Activated naive CD8-positive, alpha-beta T cell treated with anti-CD3 and anti-CD28 coated beads, Interleukin-2, amount 10 ng/mL, durations not matched to agents 7 days and 5 days (primary cell): ENCODE results near the gene ZNF14. TPM values are rescaled to one million over a fixed set of nuclear protein-coding genes. Genes with fewer than 3 reads are reported as not detected.
A peak's percentile ranks its signal among the peaks of the same experiment; 100 is the strongest.
"Not testable (repeated sequence)": the region's sequence is repeated elsewhere in the genome, so short reads cannot be mapped to it uniquely, and the experiment has no call there.

Experiments used
- ATAC-seq: fragments of 150-1000 bp; cut with Tn5 transposase; one replicate; pipeline ENCODE4 v1.10.0; 2021; ENCODE audit warnings: low read depth, moderate library complexity
- POLR2A ChIA-PET: fragments of 350-600 bp; sonication (Branson Sonifier 250); formaldehyde crosslinking; loops from one replicate; lab custom pipeline; 2021; ENCODE audit warnings: antibody characterized with exemption; lab: Charles Lee
- DNase-seq: peaks from one replicate; pipeline ENCODE4 v3.0.0; 2021
- H3K27ac Mint-ChIP-seq: one replicate; pipeline ENCODE4 v1.8.0; 2022; ENCODE audit warnings: mild to moderate bottlenecking, mixed read lengths
- H3K27me3 Mint-ChIP-seq: one replicate; pipeline ENCODE4 v1.8.0; 2022; ENCODE audit warnings: mild to moderate bottlenecking, moderate library complexity, mixed read lengths
- H3K36me3 Mint-ChIP-seq: one replicate; pipeline ENCODE4 v1.8.0; 2021; ENCODE audit warnings: mild to moderate bottlenecking, mixed read lengths
- H3K4me1 Mint-ChIP-seq: one replicate; pipeline ENCODE4 v1.8.0; 2021; ENCODE audit warnings: mixed read lengths
- H3K4me3 Mint-ChIP-seq: one replicate; pipeline ENCODE4 v1.8.0; 2022; ENCODE audit warnings: mild to moderate bottlenecking, moderate library complexity, mixed read lengths
- H3K9me3 Mint-ChIP-seq: one replicate; pipeline ENCODE4 v1.8.0; 2021; ENCODE audit warnings: mixed read lengths
- total RNA-seq, 2 experiments: library from RNA; stranded (reverse); gene quantifications; one replicate each; pipeline ENCODE4 v1.2.3, GENCODE V29; 2021

The ZNF14 gene
- total RNA-seq, 2 experiments from 2014 or later = 13.7 to 16.9 TPM

- ATAC-seq (no peak), DNase-seq (no peak)
- Mint-ChIP-seq H3K9me3 (peaks cover 19% of the 10 kb centered on the region), H3K4me1 (no peaks in the 10 kb centered on the region), H3K27ac (no peak overlapping the region), H3K27me3 (no peaks in the 10 kb centered on the region), H3K36me3 (peaks cover 16% of the 10 kb centered on the region), H3K4me3 (no peak overlapping the region)
- POLR2A ChIA-PET = no interaction called here
Measured at GRCh38 chr19:19696386-19696785, 36.5 kb downstream of the ZNF14 start.

- POLR2A ChIA-PET = no interaction called here
- H3K27me3 Mint-ChIP-seq = no peaks in the 10 kb centered on the region
- ATAC-seq (no peak), DNase-seq (no peak)
- H3K9me3 Mint-ChIP-seq = peaks cover 10% of the 10 kb centered on the region
- no peak overlapping the region for H3K4me3 Mint-ChIP-seq
- no peaks in the 10 kb centered on the region for H3K4me1 Mint-ChIP-seq
- peaks cover 29% of the 10 kb centered on the region for H3K36me3 Mint-ChIP-seq
- H3K27ac Mint-ChIP-seq = no peak overlapping the region
Measured at GRCh38 chr19:19691683-19692082, 41.2 kb downstream of the ZNF14 start.

- not testable (repeated sequence) for H3K4me1 Mint-ChIP-seq, H3K9me3 Mint-ChIP-seq, H3K27ac Mint-ChIP-seq, DNase-seq, ATAC-seq, H3K4me3 Mint-ChIP-seq, H3K27me3 Mint-ChIP-seq
- POLR2A ChIA-PET = interaction anchor here (0.7 to 0.8 kb wide), 2 partner anchors 20 to 132 kb away, joined by 4 to 5 read pairs; partner anchors contain the start of genes ZNF101 and ZNF506
- H3K36me3 Mint-ChIP-seq = peaks cover 44% of the 10 kb centered on the region
Measured at GRCh38 chr19:19689023-19689422, 43.9 kb downstream of the ZNF14 start.

GRCh38 chr19:19687090-19687489 is 45.8 kb downstream of the ZNF14 start:
- Mint-ChIP-seq H3K4me1 (no peaks in the 10 kb centered on the region), H3K36me3 (peaks cover 56% of the 10 kb centered on the region), H3K27me3 (no peaks in the 10 kb centered on the region), H3K4me3 (no peak overlapping the region), H3K9me3 (peaks cover 18% of the 10 kb centered on the region), H3K27ac (no peak overlapping the region)
- DNase-seq = no peak
- ATAC-seq = peak; percentile 40
- POLR2A ChIA-PET = interaction anchor here (2.9 kb wide), 1 partner anchor 18 kb away, joined by 15 read pairs; the partner anchor contains the start of gene ZNF101

GRCh38 chr19:19686580-19686979 is 46.3 kb downstream of the ZNF14 start:
- Mint-ChIP-seq H3K27ac (no peak overlapping the region), H3K4me3 (no peak overlapping the region), H3K4me1 (no peaks in the 10 kb centered on the region), H3K36me3 (peaks cover 59% of the 10 kb centered on the region), H3K27me3 (no peaks in the 10 kb centered on the region), H3K9me3 (peaks cover 18% of the 10 kb centered on the region)
- no peak for DNase-seq
- POLR2A ChIA-PET = interaction anchor here (1.0 to 2.9 kb wide), 3 partner anchors 10 to 25 kb away, joined by 3 to 15 read pairs (median 8); partner anchors contain the start of gene ZNF101
- ATAC-seq = no peak

- not testable (repeated sequence) for ATAC-seq, H3K27ac Mint-ChIP-seq, DNase-seq, H3K4me1 Mint-ChIP-seq, H3K27me3 Mint-ChIP-seq, H3K4me3 Mint-ChIP-seq
- Mint-ChIP-seq H3K9me3 (peaks cover 18% of the 10 kb centered on the region), H3K36me3 (peaks cover 64% of the 10 kb centered on the region)
- POLR2A ChIA-PET = interaction anchor here (1.0 to 2.9 kb wide), 3 partner anchors 10 to 24 kb away, joined by 3 to 15 read pairs (median 8); partner anchors contain the start of gene ZNF101
Measured at GRCh38 chr19:19686119-19686518, 46.8 kb downstream of the ZNF14 start.

- Mint-ChIP-seq H3K9me3 (peaks cover 51% of the 10 kb centered on the region), H3K4me3 (no peak overlapping the region), H3K4me1 (peaks cover 5% of the 10 kb centered on the region), H3K27me3 (no peaks in the 10 kb centered on the region), H3K36me3 (peaks cover 93% of the 10 kb centered on the region), H3K27ac (no peak overlapping the region)
- ATAC-seq (no peak), DNase-seq (no peak)
- POLR2A ChIA-PET = interaction anchor here (0.6 to 1.3 kb wide), 4 partner anchors 10 to 243 kb away, joined by 3 to 5 read pairs (median 4); partner anchors contain the start of gene ZNF101
Measured at GRCh38 chr19:19679176-19680073, 53.5 kb downstream of the ZNF14 start.

GRCh38 chr19:19677579-19677978 is 55.3 kb downstream of the ZNF14 start:
- no peak for ATAC-seq
- Mint-ChIP-seq H3K9me3 (peaks cover 44% of the 10 kb centered on the region), H3K4me1 (peaks cover 11% of the 10 kb centered on the region), H3K36me3 (peaks cover 92% of the 10 kb centered on the region), H3K27ac (no peak overlapping the region), H3K4me3 (no peak overlapping the region), H3K27me3 (no peaks in the 10 kb centered on the region)
- DNase-seq = no peak
- POLR2A ChIA-PET = interaction anchor here (2.4 kb wide), 1 partner anchor 8 kb away, joined by 8 read pairs; no protein-coding TSS in a partner anchor

GRCh38 chr19:19674315-19674714 is 58.6 kb downstream of the ZNF14 start:
- no peak for ATAC-seq
- peaks cover 43% of the 10 kb centered on the region for H3K9me3 Mint-ChIP-seq
- peaks cover 22% of the 10 kb centered on the region for H3K4me1 Mint-ChIP-seq
- peak overlapping the region; percentile 58 for H3K27ac Mint-ChIP-seq
- POLR2A ChIA-PET = no interaction called here
- DNase-seq = no peak
- no peaks in the 10 kb centered on the region for H3K27me3 Mint-ChIP-seq
- H3K36me3 Mint-ChIP-seq = peaks cover 93% of the 10 kb centered on the region
- H3K4me3 Mint-ChIP-seq = no peak overlapping the region

GRCh38 chr19:19672816-19673215 is 60.1 kb downstream of the ZNF14 start:
- H3K36me3 Mint-ChIP-seq = peaks cover 79% of the 10 kb centered on the region
- POLR2A ChIA-PET = interaction anchor here (0.6 kb wide), 1 partner anchor 160 kb away, joined by 8 read pairs; no protein-coding TSS in a partner anchor
- no peak for DNase-seq
- peaks cover 27% of the 10 kb centered on the region for H3K4me1 Mint-ChIP-seq
- H3K27me3 Mint-ChIP-seq = no peaks in the 10 kb centered on the region
- peaks cover 33% of the 10 kb centered on the region for H3K9me3 Mint-ChIP-seq
- no peak overlapping the region for H3K4me3 Mint-ChIP-seq
- H3K27ac Mint-ChIP-seq = no peak overlapping the region
- ATAC-seq = no peak

GRCh38 chr19:19670070-19670551 is 62.8 kb downstream of the ZNF14 start:
- peak overlapping the region; percentile 87 for H3K4me3 Mint-ChIP-seq
- H3K4me1 Mint-ChIP-seq = peaks cover 26% of the 10 kb centered on the region
- POLR2A ChIA-PET = interaction anchor here (1.0 to 4.2 kb wide), 12 partner anchors 15 to 568 kb away, joined by 3 to 50 read pairs (median 12); partner anchors contain the start of genes GMIP, ZNF14, ZNF253 and ZNF486
- no peak for ATAC-seq
- DNase-seq = no peak
- peak overlapping the region; percentile 98 for H3K27ac Mint-ChIP-seq
- no peaks in the 10 kb centered on the region for H3K27me3 Mint-ChIP-seq
- H3K36me3 Mint-ChIP-seq = peaks cover 57% of the 10 kb centered on the region
- peaks cover 14% of the 10 kb centered on the region for H3K9me3 Mint-ChIP-seq

GRCh38 chr19:19668230-19669012 is 64.5 kb downstream of the ZNF14 start, which contains the start of gene ZNF101:
TSS of gene ZNF101 (plus strand) at chr19:19668839. CDS start at chr19:19668964, 125 bp downstream.
- POLR2A ChIA-PET = interaction anchor here (0.6 to 4.2 kb wide), 29 partner anchors 11 to 1352 kb away, joined by 3 to 50 read pairs (median 5); partner anchors contain the start of genes GMIP, NDUFA13, PBX4 and TSSK6
- H3K27me3 Mint-ChIP-seq = no peaks in the 10 kb centered on the region
- H3K4me3 Mint-ChIP-seq = peak within 1 kb of the TSS; percentile 87
- H3K27ac Mint-ChIP-seq = peak within 1 kb of the TSS; percentile 98
- DNase-seq (peak; percentile 94), ATAC-seq (peak; percentile 74)
- peaks cover 7% of the 10 kb centered on the region for H3K9me3 Mint-ChIP-seq
- H3K36me3 Mint-ChIP-seq = peaks cover 48% of the 10 kb centered on the region
- H3K4me1 Mint-ChIP-seq = peaks cover 20% of the 10 kb centered on the region
